ENCODE measurements around the gene DDHD1.
A peak's percentile ranks its signal among the peaks of the same experiment; 100 is the strongest.
"Not testable (repeated sequence)": the region's sequence is repeated elsewhere in the genome, so short reads cannot be mapped to it uniquely, and the experiment has no call there.

The DDHD1 gene

GRCh38 chr14:53152887-53153701, at the start of gene DDHD1:
TSS of gene DDHD1 (minus strand) at chr14:53153323. CDS start at chr14:53153098, 225 bp downstream.
- DNase-seq = peak; percentile 74

GRCh38 chr14:53195949-53196348, 42.8 kb upstream of the DDHD1 start:
- no peak for DNase-seq

- DNase-seq = no peak
Measured at GRCh38 chr14:53193193-53193592, 40.1 kb upstream of the DDHD1 start.

GRCh38 chr14:53192052-53192760, 39.1 kb upstream of the DDHD1 start:
- no peak for DNase-seq

GRCh38 chr14:53190938-53191337, 37.8 kb upstream of the DDHD1 start:
- peak; percentile 27 for DNase-seq

GRCh38 chr14:53187921-53188463, 34.9 kb upstream of the DDHD1 start:
- no peak for DNase-seq

- no peak for DNase-seq
Measured at GRCh38 chr14:53186532-53186931, 33.4 kb upstream of the DDHD1 start.

DNA sequence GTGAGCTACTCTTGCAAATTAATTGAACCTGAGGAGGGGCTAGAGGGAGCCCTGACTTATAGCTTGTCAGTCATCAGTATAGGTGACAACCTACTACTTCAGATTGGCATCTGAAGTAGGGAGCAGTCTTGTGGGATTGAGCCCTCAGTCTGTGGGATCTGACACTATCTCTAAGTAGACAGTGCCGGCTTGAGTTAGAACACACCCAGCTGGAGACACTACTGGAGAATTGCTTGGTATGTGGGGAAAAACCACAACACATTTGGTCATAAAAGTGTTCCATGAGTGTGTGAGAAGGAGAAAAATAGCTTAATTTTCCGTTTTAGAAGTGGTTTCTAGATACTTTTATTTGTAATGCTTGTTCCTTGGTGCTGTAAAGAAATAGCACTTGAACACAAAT, 30.5 kb upstream of the DDHD1 start:
- DNase-seq = no peak

DNA sequence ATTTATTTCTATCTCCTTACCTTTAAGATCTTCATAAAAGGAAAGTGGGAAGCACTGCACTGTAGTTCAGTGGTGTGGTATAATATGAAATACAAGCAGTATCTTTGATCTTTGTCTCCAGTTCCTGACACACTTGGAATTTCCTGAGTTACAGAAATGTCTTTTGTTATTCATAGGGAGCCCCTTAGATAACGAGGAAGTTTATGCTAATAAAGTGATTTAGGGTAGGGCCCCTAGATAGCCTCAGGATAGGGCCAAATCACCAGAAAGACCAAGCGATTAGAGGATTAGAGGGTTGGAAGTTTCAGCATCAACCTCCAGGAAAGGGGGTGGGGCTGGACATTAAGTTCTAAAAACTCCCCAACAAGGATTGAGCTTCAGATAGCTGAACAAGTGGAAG, 29.9 kb upstream of the DDHD1 start:
- DNase-seq = no peak

GRCh38 chr14:53181463-53182081, 28.4 kb upstream of the DDHD1 start:
- not testable (repeated sequence) for DNase-seq

DNA sequence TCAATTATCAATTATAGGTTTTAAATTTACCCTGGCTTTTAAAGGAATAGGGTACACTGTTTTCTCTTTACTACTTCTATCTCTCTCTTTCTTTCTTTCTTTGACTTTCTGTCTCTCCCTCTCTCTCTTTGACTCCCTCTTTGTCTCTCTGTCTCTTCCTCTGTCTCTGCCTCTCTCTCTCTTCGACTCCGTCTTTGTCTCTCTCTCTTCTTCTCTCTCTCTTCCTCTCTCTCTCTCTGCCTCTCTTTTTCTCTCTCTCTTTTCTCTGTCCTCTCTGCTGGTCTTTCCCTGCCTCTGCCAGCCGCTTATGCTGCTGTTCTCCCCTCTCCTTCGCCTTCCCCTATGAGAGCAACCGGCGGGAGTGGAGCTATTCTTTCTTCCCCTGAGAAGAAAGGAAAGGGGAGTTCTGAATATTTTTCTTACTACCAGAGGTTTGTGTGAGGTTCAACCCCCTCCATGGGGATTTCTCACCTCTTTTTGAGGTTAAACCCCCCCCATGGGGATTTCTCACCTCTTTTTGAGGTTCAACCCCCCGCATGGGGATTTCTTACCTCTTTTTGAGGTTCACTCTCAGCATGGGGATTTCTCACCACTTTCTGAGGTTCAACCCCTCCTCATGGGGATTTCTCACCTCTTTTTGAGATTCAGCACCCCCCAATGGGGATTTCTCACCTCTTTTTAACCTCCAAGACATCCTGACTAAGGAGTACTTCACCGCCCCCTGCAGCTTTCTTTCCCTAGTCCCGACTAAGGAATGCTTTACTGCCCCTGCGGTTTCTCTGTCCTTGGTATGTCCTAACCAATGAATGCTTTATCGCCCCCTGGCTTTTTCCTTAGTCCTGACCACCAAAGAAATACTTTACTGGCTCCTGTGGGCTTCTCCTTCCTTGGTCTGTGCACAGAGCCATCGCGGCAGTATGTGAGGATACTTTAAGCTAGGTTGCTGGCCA, 27.4 kb upstream of the DDHD1 start:
- DNase-seq = peak; percentile 23

DNA sequence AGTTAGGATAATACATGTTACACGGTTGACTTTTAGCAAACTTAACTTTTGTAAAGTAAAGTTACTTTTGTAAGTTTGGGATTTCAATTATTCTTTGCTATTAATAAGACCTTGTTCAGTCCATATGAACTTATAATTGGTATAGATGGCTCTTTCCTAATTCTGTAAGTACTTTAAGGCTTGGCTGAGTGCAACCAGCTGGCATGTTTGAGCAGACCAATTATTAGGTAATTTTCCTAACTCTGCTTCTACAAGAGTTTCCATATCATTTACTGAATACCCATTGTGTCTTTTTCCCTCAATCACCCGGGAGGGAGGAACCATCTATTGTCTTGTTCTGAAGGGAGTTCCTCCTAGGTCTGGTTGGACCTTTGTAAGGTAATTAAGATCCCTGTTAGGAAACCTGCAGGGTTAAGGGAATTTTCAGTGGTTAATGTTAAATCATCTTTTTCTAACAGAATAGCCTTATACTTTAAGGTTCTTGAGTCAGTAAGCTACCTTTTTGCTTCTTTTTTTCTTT, 26.4 kb upstream of the DDHD1 start:
- not testable (repeated sequence) for DNase-seq

GRCh38 chr14:53175375-53175774, 22.3 kb upstream of the DDHD1 start:
- DNase-seq = no peak

- no peak for DNase-seq
Measured at GRCh38 chr14:53174918-53175317, 21.8 kb upstream of the DDHD1 start.

DNA sequence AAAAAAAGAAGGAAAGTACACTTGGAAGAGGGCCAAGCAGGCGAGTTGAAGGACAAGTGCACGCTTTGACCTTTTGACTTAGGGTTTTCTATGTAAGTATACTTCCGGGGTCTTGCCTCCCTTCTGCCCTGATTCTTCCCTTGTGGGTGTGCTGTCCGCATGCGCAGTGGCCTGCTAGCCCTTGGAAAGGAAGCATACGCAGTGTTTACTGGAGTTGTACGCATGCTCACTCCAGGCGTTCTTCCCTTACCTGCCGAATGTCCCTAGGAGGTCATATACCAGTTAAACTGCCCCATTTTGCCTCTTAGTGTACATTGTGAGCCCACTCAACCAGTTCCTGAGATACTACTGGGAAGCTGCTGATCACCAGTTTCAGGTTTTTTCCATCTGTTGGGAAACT, 15.7 kb upstream of the DDHD1 start:
- DNase-seq = no peak

GRCh38 chr14:53167602-53168328, 14.6 kb upstream of the DDHD1 start:
- no peak for DNase-seq

DNA sequence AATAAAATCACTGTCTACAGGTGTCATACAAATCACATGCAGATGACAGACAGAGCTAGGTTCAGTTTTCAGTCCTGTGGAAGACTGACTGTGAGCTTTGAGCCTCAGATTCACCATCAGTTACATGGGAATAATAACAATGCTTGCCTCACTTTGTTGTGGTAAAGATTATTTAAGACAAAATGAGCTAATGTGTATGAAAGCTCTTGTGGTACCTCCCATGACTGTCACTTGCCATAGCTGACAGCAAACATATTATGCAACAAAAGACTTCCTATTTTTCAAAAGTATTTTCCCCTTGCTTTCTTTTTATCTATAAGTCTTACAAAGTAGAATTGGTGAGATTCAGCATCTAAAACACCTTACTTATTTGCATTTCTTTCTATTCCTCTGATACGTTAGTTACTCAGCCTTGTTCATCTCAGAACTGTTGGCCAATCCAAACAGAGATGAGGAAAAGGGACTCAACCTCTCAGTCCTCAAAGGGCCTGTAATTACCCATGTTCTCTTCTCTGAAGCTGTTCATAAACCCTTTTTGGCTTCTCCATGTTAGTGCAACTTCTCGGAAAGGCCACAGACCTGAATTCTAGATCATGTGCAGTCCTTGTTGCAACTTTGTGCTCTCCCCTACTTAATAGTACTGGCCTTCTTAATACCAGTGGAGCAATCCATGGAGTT, 8.8 kb upstream of the DDHD1 start:
- DNase-seq = no peak

DNA sequence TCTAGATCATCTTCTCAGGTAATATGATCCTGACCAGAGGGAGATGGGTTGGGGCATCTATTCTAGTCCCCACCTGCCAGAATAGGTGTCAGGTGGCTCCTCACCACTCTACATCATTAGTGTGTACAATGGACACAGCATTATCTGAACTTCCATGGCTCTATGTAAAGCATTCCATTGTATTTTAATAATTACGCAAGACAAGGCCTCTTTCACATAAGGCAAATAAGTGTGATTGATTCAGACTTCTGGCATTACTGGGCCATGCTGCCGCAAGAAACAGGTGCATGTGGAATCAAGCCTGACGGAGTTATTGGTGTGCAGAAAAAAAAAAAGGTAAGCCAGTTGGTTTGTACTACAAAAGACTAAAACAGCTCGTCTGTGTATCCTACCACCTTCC, 3.1 kb upstream of the DDHD1 start:
- no peak for DNase-seq

- DNase-seq = peak; percentile 2
Measured at GRCh38 chr14:53153702-53154112, 584 bp upstream of the DDHD1 start.

DNA sequence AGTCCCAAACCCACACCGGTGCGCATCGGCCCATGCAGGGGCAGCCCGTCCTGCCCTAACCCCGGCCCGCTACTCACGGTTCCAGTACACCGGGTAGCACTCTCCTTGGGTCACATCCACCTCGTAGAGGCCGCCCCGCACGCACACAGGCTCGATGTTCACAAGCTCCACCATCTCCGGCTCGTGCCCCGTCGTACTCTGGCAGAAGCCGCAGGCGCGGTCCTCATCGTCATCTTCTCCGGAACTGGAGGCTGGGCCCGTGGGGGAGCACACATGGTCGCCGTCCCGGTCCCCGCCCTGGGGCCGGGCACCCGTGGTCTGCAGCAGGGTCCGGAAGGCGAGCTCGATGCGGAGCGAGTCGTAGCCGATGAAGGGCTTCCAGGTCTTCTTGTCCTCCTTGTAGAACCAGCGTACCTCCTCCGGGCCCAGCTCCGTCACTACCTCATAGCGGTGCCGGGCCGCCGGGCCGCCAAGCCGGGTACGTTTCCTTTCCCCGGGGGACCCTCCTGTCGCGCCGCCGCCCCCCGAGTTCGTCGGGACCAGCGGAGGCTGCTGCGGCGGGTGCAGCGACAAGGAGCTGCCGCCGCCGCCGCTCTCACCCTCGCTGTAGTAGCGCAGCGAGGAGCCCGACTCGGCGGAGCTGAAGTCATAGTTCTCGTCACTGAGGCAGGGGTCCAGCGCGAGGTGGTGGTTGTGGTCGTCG, 788 bp downstream of the DDHD1 start:
- DNase-seq = peak; percentile 52

All from activated T-cell treated with anti-CD3 and anti-CD28 coated beads for 4 hours (primary cell).